ENCODE results near the gene MPST.
A peak's percentile ranks its signal among the peaks of the same experiment; 100 is the strongest.

Gene MPST

GRCh38 chr22:37044634-37045625, 25.4 kb downstream of the MPST start:
- no peak for DNase-seq (ENCODE audit: low read depth in 2 of 2)

- DNase-seq (ENCODE audit: low read depth in 2 of 2) = no peak
These were observed 26.4 kb downstream of the MPST start for GRCh38 chr22:37045958-37046357.

GRCh38 chr22:37046589-37046988, 27.0 kb downstream of the MPST start:
- DNase-seq (ENCODE audit: low read depth in 2 of 2) = no peak

GRCh38 chr22:37047006-37047405, 27.5 kb downstream of the MPST start:
- no peak for DNase-seq (ENCODE audit: low read depth in 2 of 2)

- DNase-seq (ENCODE audit: low read depth in 2 of 2) = no peak
These were observed 28.6 kb downstream of the MPST start for GRCh38 chr22:37048133-37048532.

- DNase-seq (ENCODE audit: low read depth in 2 of 2) = no peak
These were observed 29.7 kb downstream of the MPST start for GRCh38 chr22:37049224-37049623.

- no peak for DNase-seq (ENCODE audit: low read depth in 2 of 2)
These were observed 31.4 kb downstream of the MPST start for GRCh38 chr22:37050913-37051312.

GRCh38 chr22:37051391-37052385, 32.1 kb downstream of the MPST start, which contains the start of gene KCTD17:
KCTD17 (plus strand) TSS chr22:37051742; CDS start chr22:37051761, 19 bp downstream.
- DNase-seq (ENCODE audit: low read depth in 2 of 2) = peak; percentile 39 to 47

GRCh38 chr22:37052386-37053309, 33.1 kb downstream of the MPST start:
- no peak for DNase-seq (ENCODE audit: low read depth in 2 of 2)

- DNase-seq (ENCODE audit: low read depth in 2 of 2) = no peak
These were observed 33.9 kb downstream of the MPST start for GRCh38 chr22:37053310-37054055.

- DNase-seq (ENCODE audit: low read depth in 2 of 2) = no peak
These were observed 34.5 kb downstream of the MPST start for GRCh38 chr22:37054056-37054395.

- DNase-seq (ENCODE audit: low read depth in 2 of 2) = no peak
These were observed 35.2 kb downstream of the MPST start for GRCh38 chr22:37054600-37055365.

- no peak for DNase-seq (ENCODE audit: low read depth in 2 of 2)
These were observed 36.7 kb downstream of the MPST start for GRCh38 chr22:37056246-37056645.

GRCh38 chr22:37057226-37057625, 37.7 kb downstream of the MPST start:
- no peak for DNase-seq (ENCODE audit: low read depth in 2 of 2)

- no peak for DNase-seq (ENCODE audit: low read depth in 2 of 2)
These were observed 38.4 kb downstream of the MPST start for GRCh38 chr22:37057796-37058510.

- no peak for DNase-seq (ENCODE audit: low read depth in 2 of 2)
These were observed 39.6 kb downstream of the MPST start for GRCh38 chr22:37058917-37059701.

- DNase-seq (ENCODE audit: low read depth in 2 of 2) = no peak
These were observed 40.4 kb downstream of the MPST start for GRCh38 chr22:37059876-37060449.
